Neural progenitor cell (in vitro differentiated cells): ENCODE results near the gene EMSY. TPM values are rescaled to one million over a fixed set of nuclear protein-coding genes. Genes with fewer than 3 reads are reported as not detected.

Experiments
- DNase-seq: peaks from one replicate; pipeline ENCODE4 v3.0.0-alpha.2; 2016; ENCODE audit warnings: low spot score
- H2AFZ ChIP-seq: fragments of 200-600 bp; sonication (generic); replicated peaks from 2 replicates; pipeline ENCODE4 v1.6.1; 2016; ENCODE audit warnings: antibody characterized with exemption
- H3F3A ChIP-seq: fragments of 200-600 bp; sonication (generic); 2 replicates; pipeline ENCODE4 v1.6.1; 2016; ENCODE audit warnings: antibody characterized with exemption, low read depth
- H3K27ac ChIP-seq: fragments of 200-600 bp; sonication (generic); 2 replicates; pipeline ENCODE4 v1.5.1; 2016; ENCODE audit warnings: mild to moderate bottlenecking
- H3K27me3 ChIP-seq: fragments of 200-600 bp; sonication (generic); 2 replicates; pipeline ENCODE4 v1.6.1; 2016; ENCODE audit warnings: mild to moderate bottlenecking, moderate library complexity
- H3K36me3 ChIP-seq: fragments of 200-600 bp; sonication (generic); 2 replicates; pipeline ENCODE4 v1.5.1; 2016
- H3K4me1 ChIP-seq: fragments of 200-600 bp; sonication (generic); 2 replicates; pipeline ENCODE4 v1.6.1; 2016; ENCODE audit warnings: mixed run types
- H3K4me2 ChIP-seq: fragments of 200-600 bp; sonication (generic); 2 replicates; pipeline ENCODE4 v1.6.1; 2016
- H3K4me3 ChIP-seq: fragments of 200-600 bp; sonication (generic); 2 replicates; pipeline ENCODE4 v1.5.1; 2016
- H3K79me2 ChIP-seq: fragments of 200-600 bp; sonication (generic); 2 replicates; pipeline ENCODE4 v1.6.1; 2016; ENCODE audit warnings: low read depth
- H3K9ac ChIP-seq: fragments of 200-600 bp; sonication (generic); 2 replicates; pipeline ENCODE4 v1.6.1; 2016
- H3K9me3 ChIP-seq: fragments of 200-600 bp; sonication (generic); 2 replicates; pipeline ENCODE4 v1.5.1; 2016; ENCODE audit warnings: low read depth
- H4K20me1 ChIP-seq: fragments of 200-600 bp; sonication (generic); 2 replicates; pipeline ENCODE4 v1.6.1; 2016; ENCODE audit warnings: low read depth
- H3K27ac Mint-ChIP-seq: 3 replicates; pipeline ENCODE4 v1.8.0; 2021; ENCODE audit warnings: mixed read lengths
- H3K27me3 Mint-ChIP-seq: 2 replicates; pipeline ENCODE4 v1.8.0; 2022; ENCODE audit warnings: low read depth, mild to moderate bottlenecking, inconsistent platforms, moderate library complexity, mixed read lengths; ENCODE audit not compliant: insufficient read depth
- H3K36me3 Mint-ChIP-seq: 3 replicates; pipeline ENCODE4 v1.8.0; 2021; ENCODE audit warnings: mixed read lengths
- H3K4me1 Mint-ChIP-seq: 3 replicates; pipeline ENCODE4 v1.8.0; 2021; ENCODE audit warnings: mixed read lengths
- H3K4me3 Mint-ChIP-seq: 3 replicates; pipeline ENCODE4 v1.8.0; 2021; ENCODE audit warnings: mild to moderate bottlenecking, moderate library complexity, mixed read lengths
- H3K9me3 Mint-ChIP-seq: 3 replicates; pipeline ENCODE4 v1.8.0; 2020; ENCODE audit warnings: mixed read lengths
- EZH2 ChIP-seq: fragments of 200-600 bp; sonication (generic); IDR thresholded peaks from 2 replicates; pipeline ENCODE4 v1.6.1; 2017; ENCODE audit warnings: antibody characterized with exemption, mild to moderate bottlenecking, moderate library complexity
- EZH2phosphoT487 ChIP-seq: fragments of 200-600 bp; sonication (generic); IDR thresholded peaks from 2 replicates; pipeline ENCODE4 v1.6.1; 2017; ENCODE audit warnings: antibody characterized with exemption
- total RNA-seq: library from RNA; depleted of rRNA; stranded (reverse); fragments of >200 nt; gene quantifications from 2 replicates; pipeline ENCODE4 v1.2.3, GENCODE V29; 2015; ENCODE audit warnings: low replicate concordance
- TF ChIP-seq, protein P1 (sequence below): fragments of 200-600 bp; sonication (generic); IDR thresholded peaks from 2 replicates; pipeline ENCODE4 v1.5.1; 2017; ENCODE audit warnings: antibody characterized with exemption, mild to moderate bottlenecking

The EMSY gene
- total RNA-seq, 1 donor from 2014 or later = 92.0 TPM

DNA sequence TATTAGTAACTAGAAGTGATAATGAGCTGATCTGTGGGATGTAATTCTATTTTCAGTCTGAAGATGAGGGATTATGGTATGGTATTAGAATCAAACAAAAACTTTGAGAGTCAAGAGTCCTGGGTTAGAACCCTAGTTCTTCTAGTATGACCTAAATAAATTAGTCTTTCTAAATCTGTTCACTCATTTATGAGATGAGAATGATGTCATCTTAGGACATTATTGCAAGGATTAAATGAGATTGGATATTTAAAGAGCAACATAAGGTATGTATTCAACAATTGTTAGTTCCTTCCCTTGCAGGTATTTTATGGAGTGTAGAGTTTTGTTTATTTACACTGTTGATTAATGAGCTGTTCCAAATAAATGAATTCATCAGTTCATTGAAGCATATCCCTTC, 21.8 kb downstream of the EMSY start:
- Mint-ChIP-seq H3K27me3 (no peaks in the 10 kb centered on the region), H3K36me3 (peaks cover 30% of the 10 kb centered on the region), H3K9me3 (no peaks in the 10 kb centered on the region), H3K4me3 (no peak overlapping the region), H3K4me1 (no peaks in the 10 kb centered on the region), H3K27ac (no peak overlapping the region)
- H3K27ac ChIP-seq = no peak overlapping the region
- no peak for DNase-seq
- peaks cover 33% of the 10 kb centered on the region for H3K36me3 ChIP-seq
- H3K9me3 ChIP-seq = no peaks in the 10 kb centered on the region
- no peak for TF ChIP-seq EZH2
- TF ChIP-seq EZH2phosphoT487 = no peak
- TF ChIP-seq, protein P1, sequence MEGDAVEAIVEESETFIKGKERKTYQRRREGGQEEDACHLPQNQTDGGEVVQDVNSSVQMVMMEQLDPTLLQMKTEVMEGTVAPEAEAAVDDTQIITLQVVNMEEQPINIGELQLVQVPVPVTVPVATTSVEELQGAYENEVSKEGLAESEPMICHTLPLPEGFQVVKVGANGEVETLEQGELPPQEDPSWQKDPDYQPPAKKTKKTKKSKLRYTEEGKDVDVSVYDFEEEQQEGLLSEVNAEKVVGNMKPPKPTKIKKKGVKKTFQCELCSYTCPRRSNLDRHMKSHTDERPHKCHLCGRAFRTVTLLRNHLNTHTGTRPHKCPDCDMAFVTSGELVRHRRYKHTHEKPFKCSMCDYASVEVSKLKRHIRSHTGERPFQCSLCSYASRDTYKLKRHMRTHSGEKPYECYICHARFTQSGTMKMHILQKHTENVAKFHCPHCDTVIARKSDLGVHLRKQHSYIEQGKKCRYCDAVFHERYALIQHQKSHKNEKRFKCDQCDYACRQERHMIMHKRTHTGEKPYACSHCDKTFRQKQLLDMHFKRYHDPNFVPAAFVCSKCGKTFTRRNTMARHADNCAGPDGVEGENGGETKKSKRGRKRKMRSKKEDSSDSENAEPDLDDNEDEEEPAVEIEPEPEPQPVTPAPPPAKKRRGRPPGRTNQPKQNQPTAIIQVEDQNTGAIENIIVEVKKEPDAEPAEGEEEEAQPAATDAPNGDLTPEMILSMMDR = no peak
- no peaks in the 10 kb centered on the region for H4K20me1 ChIP-seq
- H3K27me3 ChIP-seq = no peaks in the 10 kb centered on the region
- no peak overlapping the region for H3K4me3 ChIP-seq
- peaks cover 78% of the 10 kb centered on the region for H3K79me2 ChIP-seq
- no peak overlapping the region for H3K4me2 ChIP-seq
- H2AFZ ChIP-seq = no peak overlapping the region
- H3K4me1 ChIP-seq = peaks cover 13% of the 10 kb centered on the region
- no peak overlapping the region for H3K9ac ChIP-seq
- no peaks in the 10 kb centered on the region for H3F3A ChIP-seq

DNA sequence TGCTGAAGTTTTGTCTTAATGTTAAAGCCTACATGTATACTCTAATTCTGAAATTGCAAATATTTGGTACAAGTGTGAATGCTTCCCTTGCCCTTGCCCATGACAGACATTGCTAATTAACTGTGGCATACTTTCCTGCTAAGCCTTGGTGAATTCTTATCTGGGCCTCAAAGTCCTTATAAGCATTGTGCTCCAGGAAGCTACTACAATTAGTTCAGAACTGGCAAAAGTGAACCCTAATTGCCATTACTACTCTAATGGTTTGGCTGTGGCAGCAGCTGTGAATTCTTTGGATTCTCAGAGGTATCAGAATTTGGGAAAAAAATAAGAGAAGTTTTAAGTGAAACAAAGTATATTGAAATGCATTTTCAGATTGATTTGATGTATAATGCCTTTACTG, 24.3 kb downstream of the EMSY start:
- H3K36me3 Mint-ChIP-seq = peaks cover 26% of the 10 kb centered on the region

DNA sequence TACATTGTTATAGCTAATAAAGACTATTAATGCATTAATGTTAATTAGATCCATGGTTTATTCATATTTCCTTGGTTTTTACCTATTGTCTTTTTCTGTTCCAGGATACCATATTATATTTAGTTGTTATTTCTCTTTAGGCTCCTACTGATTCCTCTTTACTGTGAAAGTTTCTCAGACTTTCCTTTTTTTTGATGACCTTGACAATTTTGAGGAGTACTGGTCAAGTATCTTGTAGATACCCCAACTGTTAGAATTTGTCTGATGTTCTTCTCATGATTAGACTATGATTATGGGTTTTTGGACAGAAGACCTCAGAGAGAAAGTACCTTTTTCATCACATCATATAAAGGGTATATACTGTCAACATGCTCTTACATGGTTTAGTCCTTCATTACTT, 26.6 kb downstream of the EMSY start:
- Histone ChIP-seq H3K9me3 (no peaks in the 10 kb centered on the region), H3K9ac (no peak overlapping the region), H3K27me3 (no peaks in the 10 kb centered on the region), H2AFZ (no peak overlapping the region), H3K36me3 (peaks cover 44% of the 10 kb centered on the region), H3K79me2 (peaks cover 68% of the 10 kb centered on the region), H3K4me2 (no peak overlapping the region), H3F3A (no peaks in the 10 kb centered on the region), H3K4me1 (no peaks in the 10 kb centered on the region), H3K27ac (no peak overlapping the region), H3K4me3 (no peak overlapping the region), H4K20me1 (no peaks in the 10 kb centered on the region)
- Mint-ChIP-seq H3K4me1 (no peaks in the 10 kb centered on the region), H3K27ac (no peak overlapping the region), H3K9me3 (no peaks in the 10 kb centered on the region), H3K36me3 (peaks cover 32% of the 10 kb centered on the region), H3K27me3 (no peaks in the 10 kb centered on the region), H3K4me3 (no peak overlapping the region)
- no peak for DNase-seq
- TF ChIP-seq EZH2 (no peak), EZH2phosphoT487 (no peak)
- TF ChIP-seq, protein P1 = no peak

More for the DNA sequence above, 24.3 kb downstream of the EMSY start:
- H3K4me1 Mint-ChIP-seq = no peaks in the 10 kb centered on the region
- H3K27ac Mint-ChIP-seq = no peak overlapping the region
- Histone ChIP-seq H3K79me2 (peaks cover 71% of the 10 kb centered on the region), H3K9me3 (no peaks in the 10 kb centered on the region), H2AFZ (no peak overlapping the region), H3K9ac (no peak overlapping the region), H3K4me3 (no peak overlapping the region), H3K4me2 (no peak overlapping the region), H3K27me3 (no peaks in the 10 kb centered on the region), H3K4me1 (peaks cover 13% of the 10 kb centered on the region), H3K27ac (no peak overlapping the region), H3F3A (no peaks in the 10 kb centered on the region), H3K36me3 (peaks cover 31% of the 10 kb centered on the region), H4K20me1 (no peaks in the 10 kb centered on the region)
- H3K4me3 Mint-ChIP-seq = no peak overlapping the region
- no peak for DNase-seq
- no peaks in the 10 kb centered on the region for H3K27me3 Mint-ChIP-seq
- no peaks in the 10 kb centered on the region for H3K9me3 Mint-ChIP-seq
- TF ChIP-seq, protein P1 = no peak
- TF ChIP-seq EZH2 = no peak
- TF ChIP-seq EZH2phosphoT487 = no peak
